HEK293 (cell line): ENCODE results near the gene GPBP1.

ENCODE experiments used
- GLI2 ChIP-seq: fragments of 450-650 bp; formaldehyde crosslinking; IDR thresholded peaks from 2 replicates; pipeline ENCODE4; 2017; ENCODE audit warnings: missing biosample characterization, missing genetic modification characterization, low read depth, borderline replicate concordance
- HOXA7 ChIP-seq: sonication (generic); formaldehyde crosslinking; IDR thresholded peaks from 2 replicates; pipeline ENCODE4 v1.8.1; 2022; ENCODE audit warnings: missing genetic modification reagents, borderline replicate concordance
- SETDB1 ChIP-seq: IDR thresholded peaks from one replicate; pipeline ENCODE4 v1.6.1; 2017; ENCODE audit warnings: mild to moderate bottlenecking, low read length, moderate library complexity, mixed read lengths; ENCODE audit not compliant: insufficient read length
- ZBTB17 ChIP-seq: fragments of 450-650 bp; formaldehyde crosslinking; IDR thresholded peaks from 2 replicates; pipeline ENCODE4 v1.5.1; 2016; ENCODE audit warnings: missing biosample characterization, missing genetic modification characterization
- ZNF274 ChIP-seq, 2 experiments: fragments of 200-500 bp in 1 of 2; fragments of 450-650 bp in 1 of 2; sonication (Bioruptor generic) in 1 of 2; formaldehyde crosslinking in 1 of 2; IDR thresholded peaks; 2 replicates each; pipeline versions ENCODE4 v1.5.1 to v1.6.1; 2014 to 2016; ENCODE audit warnings: borderline replicate concordance in 1 of 2, inconsistent platforms in 1 of 2, low read length in 1 of 2, missing biosample characterization in 1 of 2, missing genetic modification characterization in 1 of 2
- ZNF350 ChIP-seq: fragments of 450-650 bp; formaldehyde crosslinking; IDR thresholded peaks from 2 replicates; pipeline ENCODE4 v1.5.0; 2017; ENCODE audit warnings: missing biosample characterization, mild to moderate bottlenecking, missing genetic modification characterization
- ZNF473 ChIP-seq: fragments of 450-650 bp; formaldehyde crosslinking; IDR thresholded peaks from 2 replicates; pipeline ENCODE4 v1.5.1; 2017; ENCODE audit warnings: missing biosample characterization, missing genetic modification characterization
- ZNF549 ChIP-seq: fragments of 450-650 bp; IDR thresholded peaks from 2 replicates; pipeline ENCODE4 v1.5.1; 2018; ENCODE audit warnings: missing biosample characterization, missing genetic modification characterization, mild to moderate bottlenecking, inconsistent platforms, moderate library complexity
- ZSCAN30 ChIP-seq: fragments of 450-650 bp; IDR thresholded peaks from 2 replicates; pipeline ENCODE4 v1.5.1; 2018; ENCODE audit warnings: missing biosample characterization, mild to moderate bottlenecking, missing genetic modification characterization, moderate library complexity
- TF ChIP-seq, protein P1 (sequence below): fragments of 450-650 bp; formaldehyde crosslinking; IDR thresholded peaks from 2 replicates; pipeline ENCODE4 v1.5.1; 2016; ENCODE audit warnings: missing biosample characterization, missing genetic modification characterization
- TF ChIP-seq, protein P2 (sequence below): fragments of 450-650 bp; formaldehyde crosslinking; IDR thresholded peaks from 2 replicates; pipeline ENCODE4 v1.5.1; 2016; ENCODE audit warnings: missing biosample characterization, missing genetic modification characterization, borderline replicate concordance
- TF ChIP-seq, protein P3 (sequence below): fragments of 450-650 bp; formaldehyde crosslinking; IDR thresholded peaks from 2 replicates; pipeline ENCODE4 v1.5.1; 2016; ENCODE audit warnings: missing biosample characterization, missing genetic modification characterization

DNA sequence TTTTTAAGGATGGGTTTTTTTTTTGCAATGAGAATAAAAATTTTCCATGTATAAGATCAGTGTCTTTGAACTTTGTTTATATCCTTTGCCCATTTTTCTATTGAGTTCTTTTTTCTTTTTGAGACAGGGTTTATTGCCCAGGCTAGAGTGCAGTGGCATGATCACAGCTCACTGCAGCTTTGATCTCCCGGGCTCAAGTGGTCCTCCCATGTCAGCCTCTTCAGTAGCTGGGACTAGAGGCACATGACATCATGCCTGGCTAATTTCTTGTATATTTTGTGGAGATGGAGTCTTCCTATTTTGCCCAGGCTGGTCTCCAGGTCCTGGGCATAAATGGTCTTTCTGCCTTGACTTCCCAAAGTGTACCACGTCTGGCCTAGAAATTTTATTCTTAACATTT is 21.2 kb downstream of the GPBP1 start:
- TF ChIP-seq, protein P1, sequence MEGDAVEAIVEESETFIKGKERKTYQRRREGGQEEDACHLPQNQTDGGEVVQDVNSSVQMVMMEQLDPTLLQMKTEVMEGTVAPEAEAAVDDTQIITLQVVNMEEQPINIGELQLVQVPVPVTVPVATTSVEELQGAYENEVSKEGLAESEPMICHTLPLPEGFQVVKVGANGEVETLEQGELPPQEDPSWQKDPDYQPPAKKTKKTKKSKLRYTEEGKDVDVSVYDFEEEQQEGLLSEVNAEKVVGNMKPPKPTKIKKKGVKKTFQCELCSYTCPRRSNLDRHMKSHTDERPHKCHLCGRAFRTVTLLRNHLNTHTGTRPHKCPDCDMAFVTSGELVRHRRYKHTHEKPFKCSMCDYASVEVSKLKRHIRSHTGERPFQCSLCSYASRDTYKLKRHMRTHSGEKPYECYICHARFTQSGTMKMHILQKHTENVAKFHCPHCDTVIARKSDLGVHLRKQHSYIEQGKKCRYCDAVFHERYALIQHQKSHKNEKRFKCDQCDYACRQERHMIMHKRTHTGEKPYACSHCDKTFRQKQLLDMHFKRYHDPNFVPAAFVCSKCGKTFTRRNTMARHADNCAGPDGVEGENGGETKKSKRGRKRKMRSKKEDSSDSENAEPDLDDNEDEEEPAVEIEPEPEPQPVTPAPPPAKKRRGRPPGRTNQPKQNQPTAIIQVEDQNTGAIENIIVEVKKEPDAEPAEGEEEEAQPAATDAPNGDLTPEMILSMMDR (tag by site-specific recombination) = no peak
- TF ChIP-seq ZBTB17 = no peak
- TF ChIP-seq, protein P2, sequence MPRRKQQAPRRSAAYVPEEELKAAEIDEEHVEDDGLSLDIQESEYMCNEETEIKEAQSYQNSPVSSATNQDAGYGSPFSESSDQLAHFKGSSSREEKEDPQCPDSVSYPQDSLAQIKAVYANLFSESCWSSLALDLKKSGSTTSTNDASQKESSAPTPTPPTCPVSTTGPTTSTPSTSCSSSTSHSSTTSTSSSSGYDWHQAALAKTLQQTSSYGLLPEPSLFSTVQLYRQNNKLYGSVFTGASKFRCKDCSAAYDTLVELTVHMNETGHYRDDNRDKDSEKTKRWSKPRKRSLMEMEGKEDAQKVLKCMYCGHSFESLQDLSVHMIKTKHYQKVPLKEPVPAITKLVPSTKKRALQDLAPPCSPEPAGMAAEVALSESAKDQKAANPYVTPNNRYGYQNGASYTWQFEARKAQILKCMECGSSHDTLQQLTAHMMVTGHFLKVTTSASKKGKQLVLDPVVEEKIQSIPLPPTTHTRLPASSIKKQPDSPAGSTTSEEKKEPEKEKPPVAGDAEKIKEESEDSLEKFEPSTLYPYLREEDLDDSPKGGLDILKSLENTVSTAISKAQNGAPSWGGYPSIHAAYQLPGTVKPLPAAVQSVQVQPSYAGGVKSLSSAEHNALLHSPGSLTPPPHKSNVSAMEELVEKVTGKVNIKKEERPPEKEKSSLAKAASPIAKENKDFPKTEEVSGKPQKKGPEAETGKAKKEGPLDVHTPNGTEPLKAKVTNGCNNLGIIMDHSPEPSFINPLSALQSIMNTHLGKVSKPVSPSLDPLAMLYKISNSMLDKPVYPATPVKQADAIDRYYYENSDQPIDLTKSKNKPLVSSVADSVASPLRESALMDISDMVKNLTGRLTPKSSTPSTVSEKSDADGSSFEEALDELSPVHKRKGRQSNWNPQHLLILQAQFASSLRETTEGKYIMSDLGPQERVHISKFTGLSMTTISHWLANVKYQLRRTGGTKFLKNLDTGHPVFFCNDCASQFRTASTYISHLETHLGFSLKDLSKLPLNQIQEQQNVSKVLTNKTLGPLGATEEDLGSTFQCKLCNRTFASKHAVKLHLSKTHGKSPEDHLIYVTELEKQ (tag by site-specific recombination) = no peak
- no peak for TF ChIP-seq ZNF350
- TF ChIP-seq SETDB1 = no peak
- TF ChIP-seq ZNF274 (IDR thresholded peaks at IDR 0.05; ENCODE audit: low read length) = no peak
- TF ChIP-seq ZNF274 (tag by site-specific recombination; IDR thresholded peaks at IDR 0.05; ENCODE audit: borderline replicate concordance) = no peak
- TF ChIP-seq GLI2 = no peak
- TF ChIP-seq HOXA7 (CRISPR knock-in tag) = no peak
- TF ChIP-seq, protein P3, sequence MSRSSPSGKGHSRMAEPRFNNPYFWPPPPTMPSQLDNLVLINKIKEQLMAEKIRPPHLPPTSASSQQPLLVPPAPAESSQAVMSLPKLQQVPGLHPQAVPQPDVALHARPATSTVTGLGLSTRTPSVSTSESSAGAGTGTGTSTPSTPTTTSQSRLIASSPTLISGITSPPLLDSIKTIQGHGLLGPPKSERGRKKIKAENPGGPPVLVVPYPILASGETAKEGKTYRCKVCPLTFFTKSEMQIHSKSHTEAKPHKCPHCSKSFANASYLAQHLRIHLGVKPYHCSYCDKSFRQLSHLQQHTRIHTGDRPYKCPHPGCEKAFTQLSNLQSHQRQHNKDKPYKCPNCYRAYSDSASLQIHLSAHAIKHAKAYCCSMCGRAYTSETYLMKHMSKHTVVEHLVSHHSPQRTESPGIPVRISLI (tag by site-specific recombination) = no peak
- TF ChIP-seq ZNF549 (tag by site-specific recombination) = no peak
- no peak for TF ChIP-seq ZNF473 (tag by site-specific recombination)
- no peak for TF ChIP-seq ZSCAN30
